ENCODE measurements around the gene ZNF573.

The ZNF573 gene

GRCh38 chr19:37695144-37695899 is 84.1 kb downstream of the ZNF573 start:
- DNase-seq: no peak

GRCh38 chr19:37692956-37693620 is 86.3 kb downstream of the ZNF573 start:
- no peak for DNase-seq

- DNase-seq: peak; percentile 74
Observed at GRCh38 chr19:37691881-37692504, 87.4 kb downstream of the ZNF573 start.
